LoVo (cell line): Measurements from ENCODE around the gene LOXL3.

Source experiments
- DNase-seq: peaks from one replicate; pipeline ENCODE4 v3.0.0-alpha.2; 2016; ENCODE audit warnings: low spot score

The LOXL3 gene

GRCh38 chr2:74551942-74552913 lies 1.5 kb downstream of the LOXL3 start:
- DNase-seq, result no peak

GRCh38 chr2:74551530-74551929 lies 2.2 kb downstream of the LOXL3 start:
- DNase-seq, result no peak

- DNase-seq, result no peak
These were observed 3.5 kb downstream of the LOXL3 start for GRCh38 chr2:74550231-74550630.

GRCh38 chr2:74548900-74549826 lies 4.6 kb downstream of the LOXL3 start:
- DNase-seq, result peak; percentile 74

- no peak for DNase-seq
These were observed 5.3 kb downstream of the LOXL3 start for GRCh38 chr2:74548285-74548899.

- no peak for DNase-seq
These were observed 7.7 kb downstream of the LOXL3 start for GRCh38 chr2:74546004-74546403.

- no peak for DNase-seq
These were observed 9.1 kb downstream of the LOXL3 start for GRCh38 chr2:74544634-74545033.

- DNase-seq, result no peak
These were observed 10.8 kb downstream of the LOXL3 start for GRCh38 chr2:74542978-74543377.

- no peak for DNase-seq
These were observed 13.5 kb downstream of the LOXL3 start for GRCh38 chr2:74540291-74540690.

- DNase-seq, result no peak
These were observed 14.8 kb downstream of the LOXL3 start for GRCh38 chr2:74538881-74539339.

- no peak for DNase-seq
These were observed 16.6 kb downstream of the LOXL3 start for GRCh38 chr2:74537140-74537539.

- no peak for DNase-seq
These were observed 17.4 kb downstream of the LOXL3 start for GRCh38 chr2:74536166-74536950.

- DNase-seq, result no peak
These were observed 18.2 kb downstream of the LOXL3 start for GRCh38 chr2:74535440-74535965.

- no peak for DNase-seq
These were observed 19.3 kb downstream of the LOXL3 start for GRCh38 chr2:74534411-74534810.

- DNase-seq, result no peak
These were observed 20.3 kb downstream of the LOXL3 start for GRCh38 chr2:74533464-74533863.

- peak; percentile 22 for DNase-seq
These were observed 21.5 kb downstream of the LOXL3 start for GRCh38 chr2:74532222-74532621.

- no peak for DNase-seq
These were observed 22.1 kb downstream of the LOXL3 start for GRCh38 chr2:74531666-74532065.

GRCh38 chr2:74530239-74531187 lies 23.2 kb downstream of the LOXL3 start:
- DNase-seq, result peak; percentile 33

- DNase-seq, result peak; percentile 99
These were observed 24.1 kb downstream of the LOXL3 start, which contains the start of the genes AUP1 and HTRA2 for GRCh38 chr2:74529357-74530238. AUP1 (minus strand) TSS chr2:74529706; CDS start chr2:74529629, 77 bp downstream. HTRA2 (plus strand) TSS chr2:74529933; CDS start chr2:74530007, 74 bp downstream.
